NCI-H146 treated with DMSO at 0.1 percent for 48 hours (cell line): ENCODE measurements around the gene FOXC2.

ENCODE experiments used
- DNase-seq: peaks from one replicate; lab custom pipeline; 2025; ENCODE audit not compliant: unreplicated experiment; lab: John Stamatoyannopoulos, UW

The FOXC2 gene

DNA sequence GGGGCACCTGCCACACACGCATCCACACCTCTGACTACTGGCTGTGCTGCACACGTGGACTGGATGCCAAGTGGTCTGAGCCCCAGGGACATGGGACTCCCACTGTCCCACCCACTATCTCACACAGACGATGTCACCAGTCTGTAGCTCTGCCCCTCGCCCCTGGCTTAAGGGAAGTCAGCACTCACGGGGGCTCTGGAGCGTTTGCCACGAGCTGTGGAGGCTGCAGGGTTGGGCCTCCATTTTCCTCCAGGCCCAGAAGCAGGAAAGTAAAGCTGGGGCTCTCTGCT lies 34.2 kb upstream of the FOXC2 start:
- DNase-seq = no peak

DNA sequence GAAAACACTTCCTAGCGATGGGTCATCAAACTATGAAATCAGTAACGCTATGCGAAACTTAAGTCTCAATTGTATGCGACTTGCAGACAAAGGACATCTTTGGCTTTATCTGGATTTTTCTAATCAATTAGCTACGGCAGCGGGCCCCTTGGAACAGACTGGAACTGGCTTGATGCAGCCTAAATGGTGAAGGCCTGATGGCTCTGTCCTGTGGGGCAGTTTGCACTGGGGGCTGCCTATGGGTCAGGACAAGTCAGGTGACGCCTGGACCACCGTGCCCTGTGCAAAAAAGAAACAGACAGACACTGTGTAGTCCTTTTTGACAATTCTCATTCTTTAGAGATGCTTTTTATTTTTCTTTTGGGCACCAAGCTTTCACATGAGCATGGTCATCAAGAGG lies 33.6 kb upstream of the FOXC2 start:
- DNase-seq = no peak

GRCh38 chr16:86533767-86534351 lies 32.8 kb upstream of the FOXC2 start:
- no peak for DNase-seq

DNA sequence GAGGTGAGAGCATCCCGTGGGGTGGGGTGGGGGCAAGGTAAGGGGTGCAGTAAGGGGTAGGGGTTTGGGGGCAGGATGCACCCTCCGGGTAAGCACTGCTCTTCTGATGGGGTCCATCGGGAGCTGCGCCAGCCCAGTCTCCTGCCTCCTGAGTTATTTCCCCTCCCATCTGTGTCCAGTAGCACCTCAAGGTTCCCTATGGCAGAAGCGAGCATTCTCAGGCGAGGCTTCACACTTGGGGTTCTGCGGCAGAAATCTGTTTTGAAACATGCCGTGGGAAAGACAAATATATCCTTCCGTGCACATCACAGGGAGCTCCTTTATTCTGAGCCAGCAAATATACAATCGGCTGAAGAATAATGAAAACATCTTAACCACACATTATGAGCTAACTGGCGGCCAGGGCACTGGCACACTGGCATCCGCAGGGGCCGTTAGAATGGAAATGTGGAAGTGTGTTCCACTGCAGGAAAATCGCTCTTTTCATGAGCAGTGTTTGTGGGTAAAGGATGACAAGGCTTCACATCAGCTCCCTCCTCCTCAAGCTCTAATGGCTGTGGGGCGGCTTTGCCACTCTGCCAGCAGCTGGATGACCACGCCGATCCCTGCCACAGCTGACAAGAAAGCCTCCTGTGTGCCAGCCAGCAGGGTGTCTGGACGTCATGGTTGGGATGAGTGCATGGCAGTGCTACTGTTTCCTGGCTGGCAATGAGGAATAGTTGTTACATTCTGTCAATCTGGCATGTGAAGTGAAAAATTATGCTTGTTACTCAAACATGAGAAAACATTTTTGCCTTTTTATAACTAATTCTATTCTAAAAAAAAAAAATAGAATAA lies 31.6 kb upstream of the FOXC2 start:
- DNase-seq = no peak

GRCh38 chr16:86536621-86537020 lies 30.0 kb upstream of the FOXC2 start:
- DNase-seq = no peak

DNA sequence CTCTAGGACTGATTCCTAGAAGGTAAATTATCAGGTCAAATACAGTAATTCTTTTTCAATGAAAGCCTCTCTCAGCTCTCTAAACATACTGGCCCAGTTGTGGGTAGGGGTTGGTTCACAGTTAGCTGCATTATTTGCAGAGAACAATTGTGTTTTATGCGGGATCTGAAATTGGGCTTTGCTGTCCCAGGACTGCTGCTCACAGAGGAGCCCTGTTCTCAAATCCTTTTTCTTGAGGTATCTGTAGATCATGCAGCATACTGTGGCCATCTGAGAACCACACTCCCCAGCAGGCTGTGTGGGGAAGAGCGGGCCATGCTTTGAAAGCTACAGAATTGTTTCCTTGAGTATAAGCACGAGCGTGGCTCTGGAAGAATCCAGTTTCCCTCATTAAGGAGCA lies 29.1 kb upstream of the FOXC2 start:
- no peak for DNase-seq

DNA sequence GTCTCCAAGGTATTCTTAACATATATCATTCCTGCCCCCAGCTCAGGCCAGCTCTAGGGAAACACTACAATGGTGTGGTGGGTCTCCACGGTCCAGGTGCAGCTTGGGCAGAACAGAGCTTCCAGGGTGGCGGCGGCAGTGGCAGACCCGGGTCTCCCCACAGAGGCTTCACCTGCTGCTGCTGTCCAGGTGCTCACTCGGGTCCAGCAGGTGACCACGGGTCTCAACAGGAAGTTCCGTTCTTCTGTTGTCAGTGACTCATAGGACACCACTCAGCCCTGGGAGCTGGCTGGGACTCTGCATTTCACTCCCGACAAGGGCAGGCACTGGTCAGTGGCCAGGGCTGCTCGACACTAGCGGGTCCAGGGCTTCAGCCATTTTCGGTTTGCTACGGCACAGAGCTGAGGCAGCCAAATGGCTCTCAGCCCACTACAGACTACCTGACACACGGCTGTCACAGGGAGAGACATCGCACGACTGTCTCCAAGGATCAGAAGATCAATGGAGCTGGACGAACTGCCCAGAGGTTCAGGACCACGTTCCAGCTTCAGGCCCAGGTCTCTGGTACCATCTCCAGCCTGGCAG lies 28.3 kb upstream of the FOXC2 start:
- DNase-seq = no peak

GRCh38 chr16:86540894-86541293 lies 25.7 kb upstream of the FOXC2 start:
- DNase-seq = no peak

GRCh38 chr16:86541560-86541959 lies 25.1 kb upstream of the FOXC2 start:
- DNase-seq = no peak

GRCh38 chr16:86542756-86543750 lies 23.6 kb upstream of the FOXC2 start:
- no peak for DNase-seq

DNA sequence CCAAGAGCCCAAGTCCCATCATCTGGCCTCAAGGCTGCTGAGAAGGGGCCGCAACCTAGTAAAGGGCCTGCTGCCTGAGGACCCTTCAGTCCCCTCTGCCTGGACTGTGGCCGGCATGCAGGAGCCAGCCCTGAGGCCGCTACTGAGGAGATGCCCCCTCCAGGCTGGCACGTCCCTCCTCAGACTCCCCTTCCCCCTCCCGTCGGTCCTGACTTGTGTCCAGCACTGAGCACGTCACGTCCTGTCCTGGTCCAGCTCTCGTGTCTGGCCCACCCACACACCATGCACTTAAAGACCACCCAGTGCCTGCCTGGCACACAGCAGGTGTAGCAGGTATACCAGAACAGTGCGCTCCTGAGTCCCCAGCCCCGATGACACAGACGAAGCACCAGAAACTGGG lies 21.1 kb upstream of the FOXC2 start:
- DNase-seq = no peak

GRCh38 chr16:86545954-86546637 lies 20.5 kb upstream of the FOXC2 start:
- no peak for DNase-seq

DNA sequence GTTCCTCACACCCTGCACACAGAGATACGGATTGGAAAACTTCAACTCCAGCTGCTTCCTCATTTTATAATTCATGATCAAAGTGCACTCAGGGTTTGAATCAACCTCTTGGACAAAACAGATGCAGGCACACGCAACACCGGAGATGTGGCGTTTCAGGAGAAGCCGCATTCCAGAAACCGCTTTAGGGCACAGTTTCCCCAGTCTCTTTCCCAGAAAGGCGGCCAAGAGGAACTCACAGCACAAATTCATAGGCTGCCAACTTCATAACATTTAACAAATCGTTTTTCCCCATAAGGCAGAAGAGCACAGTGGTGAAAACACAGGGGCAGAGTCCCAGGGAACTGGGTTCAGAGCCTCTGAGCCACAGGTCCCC lies 20.0 kb upstream of the FOXC2 start:
- no peak for DNase-seq

DNA sequence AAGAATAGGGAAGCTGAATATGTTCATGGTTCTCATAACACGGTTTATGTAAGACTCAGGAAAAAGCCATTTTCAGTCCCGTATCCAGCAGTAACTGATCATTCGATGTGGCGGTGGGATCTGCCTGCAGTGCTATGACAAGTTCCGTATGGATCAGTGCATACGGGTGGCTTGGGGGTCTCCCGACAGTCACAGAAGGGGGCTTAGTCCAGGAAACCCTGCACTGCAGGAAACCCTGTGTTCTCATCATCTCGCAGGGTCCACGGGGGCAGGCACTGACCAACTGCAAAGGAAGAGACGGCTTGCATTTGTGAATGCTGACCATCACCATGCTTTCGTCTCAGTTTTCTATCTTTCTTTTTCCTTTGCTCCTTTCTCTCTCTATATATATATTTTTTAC lies 19.3 kb upstream of the FOXC2 start:
- no peak for DNase-seq

GRCh38 chr16:86549076-86549892 lies 17.3 kb upstream of the FOXC2 start:
- no peak for DNase-seq

GRCh38 chr16:86549893-86550190 lies 16.8 kb upstream of the FOXC2 start:
- DNase-seq = no peak

DNA sequence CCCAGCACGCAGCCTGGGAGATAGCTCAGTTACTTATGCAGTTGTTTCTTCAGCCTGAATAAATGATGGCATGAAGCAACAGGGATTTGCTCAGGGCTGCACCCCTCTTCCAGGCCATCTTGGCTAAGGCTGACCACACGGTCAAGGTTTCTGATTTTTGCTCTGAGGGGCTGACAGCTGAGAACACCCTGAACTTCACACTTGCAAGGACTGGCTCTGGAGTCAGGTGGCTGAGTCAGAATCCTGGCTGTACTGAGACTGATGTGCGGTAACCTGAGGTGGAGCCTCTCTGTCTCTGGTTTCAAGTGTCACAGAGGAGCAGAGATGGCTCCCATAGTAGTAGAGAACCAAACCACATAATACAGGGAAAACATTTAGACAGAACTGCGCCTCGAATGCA lies 16.3 kb upstream of the FOXC2 start:
- no peak for DNase-seq

- DNase-seq = no peak
These were observed 13.3 kb upstream of the FOXC2 start for GRCh38 chr16:86553356-86553755.

- DNase-seq = no peak
These were observed 12.1 kb upstream of the FOXC2 start for GRCh38 chr16:86554599-86554916.

- peak; percentile 48 for DNase-seq
These were observed 11.5 kb upstream of the FOXC2 start, which contains the start of gene MTHFSD for GRCh38 chr16:86554917-86555703. TSS of gene MTHFSD (minus strand) at chr16:86555235. CDS start at chr16:86555184, 51 bp downstream.
